ENCODE results near the gene TNFSF13B.
"Not testable (repeated sequence)": the region's sequence is repeated elsewhere in the genome, so short reads cannot be mapped to it uniquely, and the experiment has no call there.

TNFSF13B gene

GRCh38 chr13:108283110-108283509 is 13.6 kb downstream of the TNFSF13B start:
- DNase-seq: no peak

DNA sequence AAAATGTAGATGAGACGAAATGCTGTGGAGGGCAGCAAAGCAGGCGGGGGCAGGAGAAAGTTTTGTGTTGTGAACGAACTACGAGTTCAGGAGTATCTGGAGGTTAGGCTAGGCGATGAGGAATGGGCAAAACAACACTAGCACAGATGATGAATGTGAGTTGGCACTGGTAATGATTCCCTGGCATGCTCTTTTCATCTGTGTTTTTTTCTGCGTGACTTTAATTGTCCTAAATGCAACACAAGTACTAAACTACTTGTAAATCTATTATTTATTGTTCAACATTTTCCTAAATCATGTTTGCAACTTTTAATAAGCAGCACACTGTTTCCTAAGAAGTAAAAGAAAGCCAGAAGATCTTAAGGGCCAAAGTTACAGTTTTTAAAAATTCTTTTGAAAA is 19.2 kb downstream of the TNFSF13B start:
- DNase-seq: no peak

DNA sequence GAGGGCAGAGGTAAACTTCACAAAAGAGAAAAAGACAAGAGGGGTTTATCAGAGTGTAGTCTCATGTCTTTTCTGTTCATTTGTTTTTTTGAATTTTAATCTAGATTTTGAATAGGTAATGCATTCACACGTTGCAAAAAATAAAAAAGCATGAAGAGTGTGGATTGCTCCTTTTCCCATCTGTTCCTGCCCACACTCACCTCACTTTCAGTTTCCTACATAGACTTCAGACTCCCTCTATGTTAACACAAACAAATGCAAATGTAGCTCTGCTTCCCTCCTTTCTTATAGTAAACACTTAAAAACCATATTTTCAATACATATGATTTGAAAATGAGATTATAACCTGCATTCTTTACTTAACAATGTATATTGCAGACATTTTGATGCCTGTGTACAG is 20.3 kb downstream of the TNFSF13B start:
- DNase-seq: no peak

GRCh38 chr13:108297114-108297513 is 27.6 kb downstream of the TNFSF13B start:
- DNase-seq: no peak

DNA sequence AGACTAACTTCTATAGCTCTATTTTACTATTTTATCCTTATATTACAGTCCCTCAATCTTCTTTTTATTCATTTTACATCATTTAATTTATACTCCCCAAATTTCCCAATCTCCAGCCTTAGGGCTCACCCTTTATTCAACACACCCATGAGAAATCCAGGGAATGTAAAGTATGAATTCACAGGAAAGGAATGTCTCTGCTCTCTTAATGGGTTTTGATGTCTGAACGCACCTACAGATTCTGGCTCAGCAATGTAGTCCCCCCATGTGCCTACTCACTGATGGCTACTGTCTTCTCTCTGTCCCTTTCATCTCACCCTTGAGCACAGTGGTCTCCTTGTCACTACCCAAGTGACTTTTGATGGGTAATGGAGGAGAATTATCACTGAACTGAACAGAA is 32.8 kb downstream of the TNFSF13B start:
- DNase-seq: no peak

- no peak for DNase-seq
These were observed 34.9 kb downstream of the TNFSF13B start for GRCh38 chr13:108304170-108305016.

- DNase-seq: no peak
These were observed 36.1 kb downstream of the TNFSF13B start for GRCh38 chr13:108305655-108306054.

GRCh38 chr13:108306860-108307259 is 37.3 kb downstream of the TNFSF13B start:
- DNase-seq: no peak

DNA sequence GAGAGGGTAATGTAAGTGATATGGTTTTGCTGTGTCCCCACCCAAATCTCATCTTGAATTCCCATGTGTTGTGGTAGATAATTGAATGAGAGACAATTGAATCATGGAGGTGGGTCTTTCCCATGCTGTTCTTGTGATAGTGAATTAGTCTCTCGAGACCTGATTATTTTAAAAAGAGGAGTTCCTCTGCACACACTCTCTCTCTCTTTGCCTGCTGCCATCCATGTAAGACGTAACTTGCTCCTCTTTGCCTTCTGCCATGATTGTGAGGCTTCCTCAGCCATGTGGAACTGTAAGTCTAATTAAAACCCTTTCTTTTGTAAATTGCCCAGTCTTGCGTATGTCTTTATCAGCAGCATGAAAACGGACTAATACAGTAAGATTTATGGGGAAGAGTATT is 42.1 kb downstream of the TNFSF13B start:
- DNase-seq: not testable (repeated sequence)

GRCh38 chr13:108313382-108313781 is 43.9 kb downstream of the TNFSF13B start:
- DNase-seq: no peak

GRCh38 chr13:108315273-108315672 is 45.8 kb downstream of the TNFSF13B start:
- DNase-seq: no peak

GRCh38 chr13:108315991-108316390 is 46.5 kb downstream of the TNFSF13B start:
- DNase-seq: no peak

DNA sequence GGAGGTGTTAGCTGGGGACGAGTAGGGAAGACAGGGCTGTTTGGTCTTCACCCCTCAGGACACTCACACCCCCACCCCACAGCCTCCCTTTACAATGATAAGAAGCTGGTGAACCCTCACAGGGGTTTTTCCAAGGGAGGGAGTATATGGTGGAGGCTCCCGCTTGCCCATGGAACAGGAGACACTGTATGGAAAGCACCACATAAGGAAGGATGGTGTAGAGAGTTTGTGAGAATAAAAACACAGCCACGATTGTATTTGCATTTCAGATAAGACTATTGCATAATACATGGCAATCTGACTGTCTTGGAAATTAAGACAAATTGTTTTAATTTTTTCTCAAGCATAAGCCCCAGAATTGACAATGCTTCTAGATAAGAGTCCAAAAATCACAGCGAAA is 46.9 kb downstream of the TNFSF13B start:
- DNase-seq: no peak

DNA sequence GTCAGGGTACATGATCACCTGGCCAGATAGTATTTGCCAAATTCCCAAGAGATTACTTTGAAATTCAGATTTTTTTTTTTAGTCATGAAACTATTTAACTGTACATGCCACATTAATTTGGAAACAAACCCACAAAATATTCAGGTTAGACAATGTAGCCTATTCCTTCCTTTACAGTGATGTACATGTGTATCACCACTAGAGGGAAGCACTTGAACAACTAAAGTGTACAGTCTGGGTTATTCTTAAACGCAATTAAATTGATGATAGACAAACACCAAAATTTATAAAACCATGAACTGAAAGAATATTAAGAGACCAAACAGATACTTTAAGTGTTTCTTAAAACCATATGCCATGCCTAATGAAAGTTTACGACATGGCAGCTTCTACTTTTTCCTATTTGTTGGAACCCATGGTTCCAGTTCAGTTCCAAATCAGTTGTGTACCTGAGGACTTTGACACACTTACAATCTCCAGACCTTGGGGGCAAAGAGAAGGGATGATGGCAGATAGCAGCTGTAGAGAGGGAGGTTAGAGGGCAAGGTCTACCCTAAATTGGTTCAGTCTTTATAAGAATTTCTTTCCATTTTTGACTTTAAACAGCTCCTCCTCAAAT is 52.8 kb downstream of the TNFSF13B start:
- DNase-seq: no peak

DNA sequence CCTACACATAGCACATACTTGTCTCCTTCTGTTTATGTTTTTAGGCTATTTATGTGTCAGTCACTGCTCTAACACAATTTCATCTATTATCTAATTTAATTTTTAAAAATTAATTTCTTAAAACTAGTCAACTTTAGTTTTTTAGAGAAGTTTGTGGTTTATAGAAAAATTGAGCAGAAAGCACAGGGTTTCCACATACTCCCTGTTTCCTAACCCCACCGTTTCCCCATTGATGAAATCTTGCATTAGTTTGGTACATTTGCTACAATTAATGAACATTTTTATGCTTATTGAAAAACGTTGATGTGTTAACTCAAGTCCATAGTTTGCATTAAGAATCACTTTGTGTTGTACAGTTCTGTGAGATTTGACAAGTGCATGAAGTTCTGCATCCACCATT is 53.5 kb downstream of the TNFSF13B start:
- DNase-seq: no peak

DNA sequence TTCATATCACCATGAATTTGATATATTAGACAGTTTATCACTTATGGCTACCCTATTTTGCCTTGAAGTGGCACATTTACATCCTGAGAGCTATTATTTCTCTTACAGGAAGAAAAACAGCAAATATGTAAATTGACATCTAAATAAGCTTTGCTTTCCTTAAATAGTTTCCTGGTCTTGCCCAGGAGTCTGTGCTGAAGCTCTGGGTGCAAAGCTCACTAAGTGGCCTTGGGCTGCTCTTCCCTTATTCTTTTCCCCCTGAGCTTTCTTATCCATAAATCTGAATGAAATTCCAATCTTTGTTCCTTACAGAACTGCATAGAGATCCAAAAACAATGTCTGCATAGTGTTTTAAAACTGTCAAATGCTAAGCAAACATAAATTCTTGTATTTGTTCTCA is 56.3 kb downstream of the TNFSF13B start:
- no peak for DNase-seq

GRCh38 chr13:108326309-108326708 is 56.8 kb downstream of the TNFSF13B start:
- DNase-seq: no peak

DNA sequence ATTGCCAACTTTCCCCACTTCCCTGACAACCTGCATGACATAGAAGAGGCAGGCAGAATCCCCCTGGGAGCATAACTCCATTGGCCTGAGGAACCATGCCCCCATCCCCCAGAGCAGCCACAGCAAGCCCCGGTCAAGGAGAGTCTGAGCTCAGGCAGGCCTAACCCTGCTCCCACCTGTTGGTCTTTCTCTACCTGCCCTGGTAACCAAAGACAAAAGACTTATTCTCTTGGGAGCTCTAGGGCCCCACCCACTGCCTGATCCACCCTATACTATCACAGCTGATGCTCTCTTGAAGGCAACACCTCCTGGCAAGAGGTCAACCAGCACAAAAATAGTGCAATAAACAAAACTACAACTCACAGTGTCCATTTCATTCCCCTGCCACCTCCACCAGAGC is 59.3 kb downstream of the TNFSF13B start:
- DNase-seq: no peak

- no peak for DNase-seq
These were observed 63.3 kb downstream of the TNFSF13B start for GRCh38 chr13:108332791-108333190.

GRCh38 chr13:108342369-108343289 is 73.1 kb downstream of the TNFSF13B start:
- no peak for DNase-seq

DNA sequence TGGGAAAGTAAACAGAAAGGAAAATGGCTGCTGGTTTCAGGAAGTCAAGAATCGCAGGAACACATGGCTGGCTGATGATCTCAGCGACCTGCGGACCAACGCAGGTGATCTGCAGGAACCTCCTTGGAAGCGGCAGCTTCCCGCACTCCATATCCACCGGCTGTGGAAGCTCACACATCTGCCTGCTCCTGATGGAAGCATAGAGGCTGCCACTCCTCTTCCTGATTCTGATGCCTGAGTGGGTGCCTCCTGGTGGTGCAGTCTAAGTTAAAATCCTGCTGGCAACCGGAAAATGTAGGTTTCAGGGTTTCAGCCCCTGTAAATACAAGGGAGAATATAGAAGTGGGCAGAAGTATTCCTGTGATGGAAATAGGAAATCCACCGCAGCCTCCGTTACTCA is 75.5 kb downstream of the TNFSF13B start:
- no peak for DNase-seq

GRCh38 chr13:108346376-108346775 is 76.9 kb downstream of the TNFSF13B start:
- DNase-seq: no peak

- no peak for DNase-seq
These were observed 79.8 kb downstream of the TNFSF13B start for GRCh38 chr13:108349269-108349668.

DNA sequence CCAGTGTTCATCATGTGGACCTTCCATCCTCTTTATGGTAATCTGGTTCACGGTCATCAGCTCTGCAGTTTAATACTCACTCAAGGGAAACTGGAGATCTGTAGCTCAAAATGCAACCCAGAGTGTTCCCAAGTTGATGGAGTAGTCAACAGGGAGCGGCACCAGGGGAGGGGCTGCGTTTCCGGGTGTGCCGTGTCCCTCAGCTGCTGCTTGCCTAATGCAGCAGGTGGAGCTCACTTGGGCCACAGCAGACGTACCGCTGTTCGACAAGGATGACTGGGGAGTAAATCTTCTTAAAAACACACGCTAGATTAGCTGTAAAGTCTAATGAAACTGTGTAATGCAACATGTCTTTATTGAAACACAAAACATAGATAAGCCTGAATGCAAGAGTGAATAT is 81.1 kb downstream of the TNFSF13B start:
- no peak for DNase-seq

Measured in stimulated activated CD4-positive, alpha-beta T cell treated with anti-CD3 and anti-CD28 coated beads, Interleukin-12 subunit alpha, Interleukin-12 subunit beta, amount 100 ng/mL, for 4 hours (primary cell).